ENCODE measurements around the gene FOSL2.

Gene FOSL2

GRCh38 chr2:28439763-28440162 lies 47.1 kb downstream of the FOSL2 start:
- no peak overlapping the region for H3K4me2 ChIP-seq (ENCODE audit: low read length)
- no peaks in the 10 kb centered on the region for H3K27me3 ChIP-seq (ENCODE audit: control insufficient read depth, insufficient read depth, low read length)
- no peak overlapping the region for H3K4me3 ChIP-seq (ENCODE audit: low read length)
- H3K9ac ChIP-seq (ENCODE audit: low read depth, low read length): no peak overlapping the region
- H3K9me3 ChIP-seq (replicated peaks; ENCODE audit: low read length): no peaks in the 10 kb centered on the region
- H3K4me1 ChIP-seq (ENCODE audit: control insufficient read depth, insufficient read depth, low read length): peaks cover 15% of the 10 kb centered on the region
- no peaks in the 10 kb centered on the region for H3K36me3 ChIP-seq (ENCODE audit: insufficient read depth, low read length)

DNA sequence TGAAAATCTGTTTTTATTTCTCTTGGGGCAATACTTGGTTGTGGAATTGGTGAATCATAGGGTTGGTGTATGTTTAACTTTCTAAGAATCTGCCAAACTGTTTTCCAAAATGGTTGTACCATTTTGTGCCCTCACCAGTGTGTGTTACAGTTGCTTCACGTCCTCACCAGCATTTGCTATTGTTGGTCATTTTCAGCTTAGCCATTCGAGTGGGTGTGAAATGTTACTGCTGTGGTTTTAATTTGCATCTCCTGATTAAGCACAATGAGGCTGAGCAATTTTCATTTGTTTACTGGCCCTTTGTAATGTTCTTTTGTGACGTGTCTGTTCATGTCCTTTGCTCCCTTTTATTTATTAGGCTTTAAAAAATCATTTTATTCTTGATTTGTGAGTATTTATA lies 49.7 kb downstream of the FOSL2 start:
- no peaks in the 10 kb centered on the region for H3K27me3 ChIP-seq (ENCODE audit: control insufficient read depth, insufficient read depth, low read length)
- no peaks in the 10 kb centered on the region for H3K36me3 ChIP-seq (ENCODE audit: insufficient read depth, low read length)
- H3K4me3 ChIP-seq (ENCODE audit: low read length): no peak overlapping the region
- peaks cover 37% of the 10 kb centered on the region for H3K4me1 ChIP-seq (ENCODE audit: control insufficient read depth, insufficient read depth, low read length)
- no peaks in the 10 kb centered on the region for H3K9me3 ChIP-seq (replicated peaks; ENCODE audit: low read length)
- H3K4me2 ChIP-seq (ENCODE audit: low read length): no peak overlapping the region
- H3K9ac ChIP-seq (ENCODE audit: low read depth, low read length): no peak overlapping the region

DNA sequence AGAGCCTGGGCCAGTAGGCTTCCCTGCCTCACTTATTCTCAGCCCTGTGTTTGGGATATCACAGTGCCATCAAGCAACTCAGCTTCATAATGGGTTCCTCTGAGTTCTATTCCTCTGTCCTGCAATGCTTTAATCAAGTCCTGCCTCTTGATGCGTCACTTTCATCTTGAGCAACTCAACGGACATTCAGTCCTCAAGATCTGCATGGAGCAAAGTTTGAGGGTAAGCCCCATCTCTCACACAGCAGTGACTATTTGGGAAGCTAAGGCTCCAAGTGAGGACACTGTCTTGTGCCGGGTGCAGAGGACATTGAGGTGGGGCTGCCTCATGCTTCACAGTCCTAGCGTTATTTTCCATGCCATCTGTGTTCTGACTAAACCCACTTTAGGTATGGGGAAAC lies 52.3 kb downstream of the FOSL2 start:
- Histone ChIP-seq H3K27me3 (ENCODE audit: control insufficient read depth, insufficient read depth, low read length) (no peaks in the 10 kb centered on the region), H3K36me3 (ENCODE audit: insufficient read depth, low read length) (no peaks in the 10 kb centered on the region), H3K9me3 (replicated peaks; ENCODE audit: low read length) (no peaks in the 10 kb centered on the region), H3K4me2 (ENCODE audit: low read length) (no peak overlapping the region), H3K4me1 (ENCODE audit: control insufficient read depth, insufficient read depth, low read length) (peaks cover 53% of the 10 kb centered on the region), H3K9ac (ENCODE audit: low read depth, low read length) (no peak overlapping the region), H3K4me3 (ENCODE audit: low read length) (no peak overlapping the region)

- H3K4me1 ChIP-seq (ENCODE audit: control insufficient read depth, insufficient read depth, low read length): peaks cover 58% of the 10 kb centered on the region
Observed at GRCh38 chr2:28445448-28446258, 53.0 kb downstream of the FOSL2 start.

DNA sequence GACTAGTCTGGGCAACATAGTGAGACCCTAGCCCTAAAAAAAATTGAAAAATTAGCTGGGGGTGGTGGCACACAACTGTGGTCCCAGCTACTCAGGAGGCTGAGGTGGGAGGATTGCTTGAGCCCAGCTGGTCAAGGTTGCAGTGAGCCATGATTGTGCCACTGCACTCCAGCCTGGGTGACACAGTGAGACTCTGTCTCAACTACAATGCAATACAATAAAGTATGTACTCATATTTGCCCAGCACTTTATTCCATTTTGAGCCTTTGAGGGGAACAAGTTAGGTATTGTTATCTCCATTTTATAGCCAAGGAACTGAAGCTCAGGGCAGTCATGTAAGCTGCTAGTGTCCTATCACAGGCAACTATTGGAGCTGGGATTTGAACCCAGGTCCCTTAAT lies 53.9 kb downstream of the FOSL2 start:
- H3K4me1 ChIP-seq (ENCODE audit: control insufficient read depth, insufficient read depth, low read length): peaks cover 58% of the 10 kb centered on the region
- H3K4me2 ChIP-seq (ENCODE audit: low read length): peak overlapping the region; percentile 45
- no peaks in the 10 kb centered on the region for H3K9me3 ChIP-seq (replicated peaks; ENCODE audit: low read length)
- peak overlapping the region; percentile 44 for H3K9ac ChIP-seq (ENCODE audit: low read depth, low read length)
- no peaks in the 10 kb centered on the region for H3K36me3 ChIP-seq (ENCODE audit: insufficient read depth, low read length)
- H3K27me3 ChIP-seq (ENCODE audit: control insufficient read depth, insufficient read depth, low read length): no peaks in the 10 kb centered on the region
- no peak overlapping the region for H3K4me3 ChIP-seq (ENCODE audit: low read length)

More at GRCh38 chr2:28445448-28446258, 53.0 kb downstream of the FOSL2 start:
- Histone ChIP-seq H3K36me3 (ENCODE audit: insufficient read depth, low read length) (no peaks in the 10 kb centered on the region), H3K4me3 (ENCODE audit: low read length) (no peak overlapping the region), H3K9ac (ENCODE audit: low read depth, low read length) (peak overlapping the region; percentile 44), H3K4me2 (ENCODE audit: low read length) (peak overlapping the region; percentile 61), H3K27me3 (ENCODE audit: control insufficient read depth, insufficient read depth, low read length) (no peaks in the 10 kb centered on the region), H3K9me3 (replicated peaks; ENCODE audit: low read length) (no peaks in the 10 kb centered on the region)

DNA sequence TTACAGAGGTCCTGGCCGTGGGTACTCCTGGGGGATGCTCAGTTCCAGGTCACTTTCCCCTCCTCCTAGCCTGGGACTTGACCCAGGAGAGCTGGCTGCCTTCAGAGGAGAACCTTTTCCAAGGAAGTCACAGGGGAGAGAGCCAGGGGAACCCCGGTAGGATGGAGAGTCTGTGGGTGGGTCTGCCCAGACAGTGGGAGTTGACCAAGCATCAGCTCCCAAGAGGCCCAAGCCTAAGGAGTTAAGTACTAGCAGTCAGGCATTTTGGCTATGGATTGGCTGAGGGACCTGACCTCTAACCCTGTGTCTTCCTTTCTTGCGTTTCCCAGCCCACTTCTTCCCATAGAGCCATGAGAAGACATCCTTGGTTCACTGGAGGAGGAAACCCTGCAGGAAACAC lies 54.4 kb downstream of the FOSL2 start:
- peaks cover 56% of the 10 kb centered on the region for H3K4me1 ChIP-seq (ENCODE audit: control insufficient read depth, insufficient read depth, low read length)
- no peak overlapping the region for H3K4me2 ChIP-seq (ENCODE audit: low read length)
- H3K27me3 ChIP-seq (ENCODE audit: control insufficient read depth, insufficient read depth, low read length): no peaks in the 10 kb centered on the region
- no peaks in the 10 kb centered on the region for H3K36me3 ChIP-seq (ENCODE audit: insufficient read depth, low read length)
- H3K4me3 ChIP-seq (ENCODE audit: low read length): no peak overlapping the region
- H3K9ac ChIP-seq (ENCODE audit: low read depth, low read length): no peak overlapping the region
- no peaks in the 10 kb centered on the region for H3K9me3 ChIP-seq (replicated peaks; ENCODE audit: low read length)

GRCh38 chr2:28447943-28448792 lies 55.5 kb downstream of the FOSL2 start:
- Histone ChIP-seq H3K4me2 (ENCODE audit: low read length) (peak overlapping the region; percentile 21), H3K27me3 (ENCODE audit: control insufficient read depth, insufficient read depth, low read length) (no peaks in the 10 kb centered on the region), H3K9me3 (replicated peaks; ENCODE audit: low read length) (no peaks in the 10 kb centered on the region), H3K36me3 (ENCODE audit: insufficient read depth, low read length) (no peaks in the 10 kb centered on the region), H3K9ac (ENCODE audit: low read depth, low read length) (peak overlapping the region; percentile 29), H3K4me1 (ENCODE audit: control insufficient read depth, insufficient read depth, low read length) (peaks cover 55% of the 10 kb centered on the region), H3K4me3 (ENCODE audit: low read length) (peak overlapping the region; percentile 5)

GRCh38 chr2:28448793-28449100 lies 56.1 kb downstream of the FOSL2 start:
- Histone ChIP-seq H3K36me3 (ENCODE audit: insufficient read depth, low read length) (no peaks in the 10 kb centered on the region), H3K4me1 (ENCODE audit: control insufficient read depth, insufficient read depth, low read length) (peaks cover 55% of the 10 kb centered on the region), H3K9me3 (replicated peaks; ENCODE audit: low read length) (no peaks in the 10 kb centered on the region), H3K4me3 (ENCODE audit: low read length) (peak overlapping the region; percentile 5), H3K4me2 (ENCODE audit: low read length) (peak overlapping the region; percentile 21), H3K9ac (ENCODE audit: low read depth, low read length) (peak overlapping the region; percentile 29), H3K27me3 (ENCODE audit: control insufficient read depth, insufficient read depth, low read length) (no peaks in the 10 kb centered on the region)

DNA sequence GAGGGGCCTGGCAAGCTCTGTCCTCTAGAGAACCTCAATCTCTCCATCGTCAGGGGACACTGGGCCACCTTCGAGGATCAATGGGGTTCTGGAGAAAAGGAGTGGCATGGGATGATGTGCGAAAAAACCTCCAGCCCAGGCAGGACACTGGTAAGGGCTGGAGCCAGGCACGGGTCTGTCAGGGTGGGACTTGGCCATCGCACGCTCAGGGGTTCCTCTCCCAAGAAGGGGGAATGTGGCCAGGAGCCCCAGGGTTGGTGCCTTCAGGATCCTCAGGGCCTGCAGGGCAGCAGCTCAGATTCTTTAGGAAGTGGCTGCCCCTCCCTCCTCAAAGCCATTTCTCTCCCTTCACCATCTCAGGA lies 56.4 kb downstream of the FOSL2 start:
- Histone ChIP-seq H3K9me3 (replicated peaks; ENCODE audit: low read length) (no peaks in the 10 kb centered on the region), H3K4me1 (ENCODE audit: control insufficient read depth, insufficient read depth, low read length) (peaks cover 55% of the 10 kb centered on the region), H3K9ac (ENCODE audit: low read depth, low read length) (peak overlapping the region; percentile 29), H3K27me3 (ENCODE audit: control insufficient read depth, insufficient read depth, low read length) (no peaks in the 10 kb centered on the region), H3K36me3 (ENCODE audit: insufficient read depth, low read length) (no peaks in the 10 kb centered on the region), H3K4me3 (ENCODE audit: low read length) (no peak overlapping the region), H3K4me2 (ENCODE audit: low read length) (no peak overlapping the region)

GRCh38 chr2:28449488-28450395 lies 57.1 kb downstream of the FOSL2 start:
- no peaks in the 10 kb centered on the region for H3K9me3 ChIP-seq (replicated peaks; ENCODE audit: low read length)
- peak overlapping the region; percentile 29 for H3K9ac ChIP-seq (ENCODE audit: low read depth, low read length)
- H3K4me1 ChIP-seq (ENCODE audit: control insufficient read depth, insufficient read depth, low read length): peaks cover 54% of the 10 kb centered on the region
- H3K36me3 ChIP-seq (ENCODE audit: insufficient read depth, low read length): no peaks in the 10 kb centered on the region
- no peak overlapping the region for H3K4me3 ChIP-seq (ENCODE audit: low read length)
- no peak overlapping the region for H3K4me2 ChIP-seq (ENCODE audit: low read length)
- no peaks in the 10 kb centered on the region for H3K27me3 ChIP-seq (ENCODE audit: control insufficient read depth, insufficient read depth, low read length)

DNA sequence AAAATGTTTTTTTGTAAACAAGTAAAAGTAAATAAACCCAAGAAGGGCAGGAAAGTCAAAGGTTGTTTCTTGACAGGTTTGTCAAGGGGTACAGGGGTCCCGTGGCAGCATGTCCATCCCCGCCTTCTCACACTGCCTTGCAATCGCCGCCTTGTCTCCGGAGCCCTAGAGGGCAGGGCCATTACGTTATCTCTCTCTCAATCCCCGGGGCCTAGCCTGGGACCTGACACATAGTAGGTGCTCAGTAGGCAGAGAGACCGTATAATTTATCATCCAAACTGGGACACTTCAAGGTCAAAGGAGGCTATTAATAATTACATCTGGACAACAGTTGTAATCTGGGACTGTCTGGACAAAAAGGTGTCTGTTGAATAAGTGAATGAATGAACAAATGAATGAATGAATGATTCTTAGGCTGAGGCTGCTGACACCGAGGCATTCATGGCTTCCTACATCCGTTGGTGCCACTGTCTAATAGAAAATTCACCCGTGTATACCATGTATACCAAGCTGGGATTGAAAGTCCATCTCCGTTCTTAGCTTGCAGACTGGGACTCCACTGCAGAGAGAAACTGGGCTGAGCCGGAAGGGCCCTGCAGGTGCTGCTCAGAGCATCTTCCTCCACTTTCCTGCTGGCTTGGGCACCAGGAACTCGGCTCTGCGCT lies 58.4 kb downstream of the FOSL2 start:
- no peak overlapping the region for H3K4me2 ChIP-seq (ENCODE audit: low read length)
- no peak overlapping the region for H3K9ac ChIP-seq (ENCODE audit: low read depth, low read length)
- H3K36me3 ChIP-seq (ENCODE audit: insufficient read depth, low read length): no peaks in the 10 kb centered on the region
- no peak overlapping the region for H3K4me3 ChIP-seq (ENCODE audit: low read length)
- H3K4me1 ChIP-seq (ENCODE audit: control insufficient read depth, insufficient read depth, low read length): peaks cover 43% of the 10 kb centered on the region
- H3K27me3 ChIP-seq (ENCODE audit: control insufficient read depth, insufficient read depth, low read length): no peaks in the 10 kb centered on the region
- no peaks in the 10 kb centered on the region for H3K9me3 ChIP-seq (replicated peaks; ENCODE audit: low read length)
